GM18505 (cell line): Measurements from ENCODE around the gene PICALM.
"Not testable (repeated sequence)": the region's sequence is repeated elsewhere in the genome, so short reads cannot be mapped to it uniquely, and the experiment has no call there.

Source experiments
- ATAC-seq: cut with Tn5 transposase; IDR thresholded peaks from one replicate; pipeline ENCODE4 v1.9.1; 2021; ENCODE audit not compliant: unreplicated experiment
- POLR2A ChIP-seq: IDR thresholded peaks from 4 replicates; pipeline ENCODE4 v1.6.1; 2011; ENCODE audit warnings: borderline replicate concordance; ENCODE audit not compliant: insufficient read depth, insufficient read length; ENCODE audit errors: extremely low read depth

The PICALM gene

DNA sequence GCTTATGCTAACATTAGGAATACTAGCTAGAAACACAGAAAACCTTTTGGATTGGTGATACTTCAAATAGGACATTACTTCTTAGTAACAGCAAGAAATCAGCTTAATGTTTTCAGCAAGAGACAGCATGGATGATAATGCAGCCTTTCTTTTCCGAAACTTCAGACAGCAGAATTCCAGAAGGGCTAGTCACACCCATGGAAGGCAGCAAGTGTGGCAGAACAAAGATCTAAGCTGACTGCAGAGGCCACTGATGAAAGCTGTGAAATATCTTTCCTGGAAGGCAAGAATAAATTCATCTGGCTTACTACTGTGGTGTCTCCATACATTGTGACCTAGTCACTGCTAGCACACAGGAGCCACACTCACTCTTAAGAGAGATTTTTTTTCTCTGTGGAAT is 113.4 kb downstream of the PICALM start:
- no peak for ATAC-seq
- TF ChIP-seq POLR2A: no peak

DNA sequence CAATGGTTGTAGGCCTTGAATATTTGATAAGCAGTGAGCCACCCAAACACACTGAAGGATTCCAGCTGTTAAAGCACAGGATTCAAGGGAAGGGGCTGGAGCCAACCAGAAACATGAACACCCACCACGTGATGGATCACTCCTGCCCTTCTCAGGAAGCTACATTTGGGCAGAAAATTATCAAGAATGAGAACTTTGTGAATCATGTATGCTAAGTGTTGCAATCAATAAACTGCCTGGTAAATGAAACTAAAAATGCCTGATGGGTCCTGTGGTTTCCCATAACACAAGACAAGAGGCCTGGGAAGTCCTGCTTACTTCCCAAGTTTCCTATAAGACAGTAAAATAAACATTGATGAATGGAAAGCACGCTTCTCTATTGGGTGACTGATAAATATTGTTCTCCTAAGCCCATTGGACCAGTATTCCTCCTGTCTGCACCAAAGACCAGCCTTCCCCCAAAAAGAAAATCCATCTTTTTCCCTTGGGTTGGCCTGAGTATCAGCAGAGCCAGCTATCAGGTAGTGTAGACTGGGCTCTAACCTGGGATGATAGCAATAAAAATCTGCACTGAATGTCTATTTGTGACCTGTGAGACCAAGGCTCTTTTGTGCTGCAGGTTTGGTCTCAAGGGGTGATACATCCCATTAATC is 115.3 kb downstream of the PICALM start:
- ATAC-seq: no peak
- TF ChIP-seq POLR2A: no peak

DNA sequence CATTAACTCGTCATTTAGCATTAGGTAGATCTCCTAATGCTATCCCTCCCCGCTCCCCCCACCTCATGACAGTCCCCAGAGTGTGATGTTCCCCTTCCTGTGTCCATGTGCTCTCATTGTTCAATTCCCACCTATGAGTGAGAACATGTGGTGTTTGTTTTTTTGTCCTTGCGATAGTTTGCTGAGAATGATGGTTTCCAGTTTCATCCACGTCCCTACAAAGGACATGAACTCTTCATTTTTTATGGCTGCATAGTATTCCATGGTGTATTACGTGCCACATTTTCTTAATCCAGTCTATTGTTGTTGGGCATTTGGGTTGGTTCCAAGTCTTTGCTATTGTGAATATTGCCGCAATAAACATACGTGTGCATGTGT is 116.8 kb downstream of the PICALM start:
- ATAC-seq: not testable (repeated sequence)

DNA sequence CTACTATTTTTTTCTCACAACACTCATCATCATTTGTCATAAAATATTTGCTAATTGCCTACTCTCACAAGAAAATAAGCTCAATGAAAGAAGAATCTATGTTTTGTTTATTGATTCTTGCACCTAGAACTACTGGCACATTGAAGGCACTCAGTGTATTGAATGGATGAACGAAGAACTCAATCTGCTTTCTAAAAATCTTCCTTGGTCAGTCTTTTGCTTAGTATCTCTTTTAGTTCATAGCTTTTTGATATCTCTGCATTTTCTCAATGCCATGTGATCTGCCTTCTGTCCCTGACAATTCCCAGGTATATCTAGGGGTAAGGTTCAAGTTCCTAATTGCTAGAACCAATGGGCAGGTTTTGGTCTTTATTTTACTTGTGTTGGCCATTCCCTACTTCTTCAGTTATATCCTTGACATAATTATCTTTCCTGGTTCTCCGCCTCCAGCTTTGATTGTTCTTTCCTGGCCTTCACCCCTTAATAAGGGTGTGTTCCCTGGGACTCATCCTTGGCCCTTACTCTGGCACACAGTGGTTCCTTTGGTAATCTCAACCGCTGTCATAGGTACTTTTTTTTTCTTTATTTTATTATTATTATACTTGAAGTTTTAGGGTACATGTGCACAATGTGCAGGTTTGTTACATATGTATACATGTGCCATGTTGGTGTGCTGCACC is 117.3 kb downstream of the PICALM start:
- no peak for ATAC-seq
- no peak for TF ChIP-seq POLR2A

DNA sequence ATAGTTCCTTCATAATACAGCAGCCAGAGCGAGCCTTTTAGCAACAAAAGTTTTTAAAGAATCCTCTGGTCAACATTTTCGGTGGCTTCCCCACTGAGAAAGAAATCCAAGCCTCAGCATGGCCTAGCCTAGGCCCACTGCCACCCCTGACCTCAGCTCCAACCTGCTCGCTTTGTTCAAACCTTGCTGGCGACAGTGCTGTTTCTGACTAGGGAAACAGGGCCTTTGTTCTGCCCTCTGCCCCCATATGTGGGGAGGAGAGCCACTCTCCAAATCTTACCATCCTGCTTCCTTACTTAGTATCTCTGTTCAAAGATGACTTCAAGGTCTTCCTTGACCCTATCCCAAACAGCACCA is 117.9 kb downstream of the PICALM start:
- no peak for TF ChIP-seq POLR2A
- no peak for ATAC-seq

DNA sequence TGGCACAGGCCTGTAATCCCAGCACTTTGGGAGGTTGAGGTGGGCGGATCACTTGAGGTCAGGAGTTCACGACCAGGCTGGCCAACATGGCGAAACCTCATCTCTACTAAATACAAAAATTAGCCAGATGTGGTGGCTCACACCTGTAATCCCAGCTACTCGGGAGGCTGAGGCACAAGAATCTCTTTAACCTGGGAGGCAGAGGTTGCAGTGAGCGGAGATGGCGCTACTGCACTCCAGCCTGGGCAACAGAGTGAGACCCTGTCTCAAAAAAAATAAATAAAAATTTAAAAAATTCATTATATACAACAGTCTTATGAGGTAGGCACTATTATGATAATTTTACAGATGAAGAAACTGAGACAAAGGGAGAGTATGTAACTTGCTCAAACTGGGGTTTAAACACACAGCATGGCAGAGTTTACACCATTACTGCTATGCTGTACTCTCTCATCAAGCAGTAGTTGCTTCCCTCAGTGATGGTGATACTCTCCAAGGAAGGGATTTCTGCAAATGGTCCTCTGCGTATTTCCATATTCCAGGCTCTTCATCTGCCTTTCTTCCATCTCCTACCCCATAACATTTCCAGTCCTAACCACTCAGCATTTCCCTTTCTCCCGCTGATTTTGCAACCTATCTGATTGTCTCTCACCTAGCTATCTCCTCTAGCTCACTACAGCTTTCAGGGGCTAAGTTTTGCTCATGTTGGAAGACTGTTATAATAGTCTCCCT is 118.4 kb downstream of the PICALM start:
- peak; percentile 10 for TF ChIP-seq POLR2A
- ATAC-seq: no peak

DNA sequence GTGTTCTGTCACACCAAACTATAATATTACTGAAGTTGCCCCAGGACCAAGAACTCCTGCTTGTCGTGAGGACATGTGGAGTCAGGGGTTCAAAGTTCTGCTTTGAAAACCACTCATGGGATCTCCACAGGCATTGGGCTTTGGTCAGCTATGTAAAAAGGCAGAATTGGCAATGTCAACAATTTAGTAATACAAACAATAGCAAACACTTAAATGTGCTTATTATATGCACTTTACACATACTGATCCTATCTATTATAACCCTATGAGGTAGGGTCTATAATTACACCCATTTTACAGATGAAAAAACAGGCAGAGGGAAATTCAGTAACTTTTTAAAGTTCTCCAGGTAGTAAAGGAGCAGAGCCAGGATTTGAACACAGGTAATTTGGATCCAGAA is 119.1 kb downstream of the PICALM start:
- no peak for TF ChIP-seq POLR2A
- ATAC-seq: no peak

DNA sequence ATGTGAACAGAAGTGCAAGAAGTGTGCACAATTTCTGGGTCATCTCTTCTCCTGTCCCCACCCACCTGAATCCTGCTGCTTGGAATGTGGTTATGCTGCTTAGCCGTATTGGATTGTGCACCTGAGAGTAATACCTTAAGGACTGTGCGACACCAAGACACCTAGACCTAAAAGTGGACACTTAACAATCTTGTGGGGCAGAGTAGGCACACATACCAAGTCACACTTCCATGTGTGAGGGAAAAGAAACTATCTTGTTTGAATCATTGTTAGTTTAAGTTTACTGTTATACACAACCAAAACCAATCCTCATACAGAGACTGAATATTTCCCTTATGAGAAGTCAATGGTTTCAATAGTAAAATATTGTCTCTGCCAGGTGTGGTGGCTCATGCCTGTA is 120.0 kb downstream of the PICALM start:
- ATAC-seq: no peak
- TF ChIP-seq POLR2A: no peak

DNA sequence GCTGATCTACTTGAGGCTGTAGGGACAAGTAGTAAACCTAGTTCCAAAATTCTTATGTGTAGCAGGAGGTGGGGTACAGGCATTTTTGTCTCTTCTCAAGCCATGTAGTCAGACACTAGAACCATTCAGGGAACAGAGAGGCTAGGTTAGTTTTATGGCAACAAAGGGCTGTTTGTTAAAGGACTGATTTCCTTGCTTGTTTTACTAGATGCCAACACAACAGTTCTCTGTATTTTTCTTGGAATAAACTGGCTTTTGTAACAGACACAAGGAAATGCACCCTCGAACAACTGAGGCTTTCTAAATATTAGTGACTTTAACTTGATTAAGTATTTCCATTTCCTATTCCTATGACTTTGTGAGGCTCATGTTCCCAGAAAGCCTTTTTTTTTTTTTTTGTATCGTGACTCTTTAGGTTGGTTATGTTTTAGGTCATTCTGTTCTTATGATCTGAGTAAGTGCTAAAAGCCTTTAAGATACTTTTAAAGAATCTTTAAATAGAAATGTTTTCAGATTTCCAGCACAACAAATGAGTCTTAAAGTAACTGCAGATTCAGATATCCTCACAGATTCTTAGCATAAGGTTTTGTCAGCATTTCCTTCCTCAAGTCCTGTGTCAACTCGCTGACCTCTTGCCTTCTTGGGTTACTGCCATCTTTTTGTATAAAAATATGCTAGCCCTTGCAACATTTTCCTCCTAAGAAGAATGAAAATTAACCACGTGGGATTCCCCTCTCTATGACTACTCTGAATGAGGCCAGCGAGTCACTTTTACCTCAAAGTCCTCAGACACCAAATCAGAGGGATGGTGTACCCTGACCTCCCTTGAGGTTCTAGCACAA is 121.2 kb downstream of the PICALM start:
- no peak for TF ChIP-seq POLR2A
- peak; percentile 41 for ATAC-seq

DNA sequence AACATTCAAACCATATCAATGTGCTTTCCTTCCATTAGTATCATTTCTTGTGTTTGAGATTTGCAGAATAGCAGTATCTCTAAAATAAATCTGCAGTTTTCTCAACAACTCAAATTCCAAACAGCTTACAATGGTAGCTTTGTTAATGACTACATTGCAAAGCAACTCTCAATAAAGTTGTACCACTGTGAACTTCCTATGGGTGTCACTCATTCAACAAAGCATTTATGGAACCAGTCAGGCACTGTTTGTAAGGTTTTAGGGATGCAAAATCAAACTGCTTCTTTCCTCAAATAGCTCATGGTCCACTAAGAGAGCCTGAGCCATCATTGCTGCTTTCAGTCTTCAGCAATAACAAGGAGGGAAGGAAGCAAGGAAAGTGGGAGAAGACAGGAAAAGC is 122.7 kb downstream of the PICALM start:
- ATAC-seq: no peak
- TF ChIP-seq POLR2A: no peak

DNA sequence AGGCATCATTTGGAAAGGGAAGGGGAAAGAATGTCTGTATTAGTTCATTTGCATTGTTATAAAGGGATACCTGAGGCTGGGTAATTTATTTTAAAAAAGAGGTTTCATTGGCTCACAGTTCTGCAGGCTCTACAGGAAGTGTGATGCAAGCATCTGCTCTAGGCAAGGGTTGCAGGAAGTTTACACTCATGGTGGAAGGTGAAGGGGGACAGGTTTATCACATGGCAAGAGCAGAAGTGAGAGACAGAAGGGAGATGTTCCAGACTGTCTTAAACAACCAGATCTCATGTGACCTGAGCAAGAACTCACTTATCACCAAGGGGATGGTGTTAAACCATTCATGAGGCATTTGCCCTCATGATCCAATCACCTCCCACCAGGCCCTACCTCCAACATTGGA is 123.1 kb downstream of the PICALM start:
- ATAC-seq: no peak
- no peak for TF ChIP-seq POLR2A

DNA sequence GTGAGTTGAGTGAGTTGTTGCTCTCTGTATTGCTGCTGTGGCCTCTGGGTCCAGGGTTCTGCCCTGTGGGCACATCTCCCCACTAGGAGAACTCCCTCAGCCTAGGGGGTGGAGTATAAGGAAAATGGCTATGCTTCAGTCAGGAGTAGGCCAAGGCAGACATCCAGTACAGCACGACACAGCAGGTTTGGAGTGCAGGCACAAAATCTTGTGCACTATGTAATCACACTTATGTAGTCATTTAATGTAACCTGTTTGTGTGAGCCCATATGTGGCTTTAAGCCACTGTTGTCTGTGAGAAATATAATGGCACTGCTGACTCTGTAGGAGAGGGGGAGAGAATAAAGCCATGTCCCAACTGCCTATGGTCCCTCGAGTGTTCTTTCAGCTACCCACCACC is 123.6 kb downstream of the PICALM start:
- ATAC-seq: no peak

DNA sequence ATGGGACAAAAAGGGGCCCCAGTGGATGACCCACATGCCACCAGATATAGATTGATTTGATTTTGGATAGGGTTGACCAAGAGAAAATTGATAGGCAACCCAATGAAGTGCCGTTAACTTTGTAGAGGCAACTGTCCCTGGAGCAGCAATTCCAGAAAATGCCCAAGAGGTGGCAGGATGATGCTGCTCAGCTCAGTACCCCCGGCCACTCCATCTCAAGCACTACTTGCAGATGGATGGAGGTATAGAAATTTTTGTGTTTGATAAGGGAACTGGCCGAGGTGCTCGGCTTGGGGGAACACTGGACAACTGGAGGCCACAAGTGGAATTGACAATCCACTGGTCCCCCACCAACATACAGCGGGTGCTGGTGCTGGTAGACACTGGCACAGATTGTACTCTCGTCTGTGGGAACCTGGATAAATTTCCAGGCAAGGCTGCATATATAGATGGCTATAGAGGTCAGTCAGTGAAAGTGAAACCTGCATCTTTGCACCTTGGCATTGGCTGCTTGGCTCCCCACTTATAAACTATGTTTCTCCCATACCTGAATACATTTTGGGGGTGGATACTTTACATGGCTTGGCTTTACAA is 127.4 kb downstream of the PICALM start:
- ATAC-seq: no peak
- no peak for TF ChIP-seq POLR2A

More for the DNA sequence above, 123.6 kb downstream of the PICALM start:
- TF ChIP-seq POLR2A: no peak
